HT-29 (cell line): ENCODE data around the gene INHBE. TPM values are rescaled to one million over a fixed set of nuclear protein-coding genes. Genes with fewer than 3 reads are reported as not detected.
"Not testable (repeated sequence)": the region's sequence is repeated elsewhere in the genome, so short reads cannot be mapped to it uniquely, and the experiment has no call there.

ENCODE experiments used
- DNase-seq: peaks from one replicate; pipeline ENCODE4 v3.0.0-alpha.2; 2015; ENCODE audit warnings: low spot score
- total RNA-seq: library from RNA; depleted of rRNA; stranded (reverse); fragments of >200 nt; shearing (Covaris generic); gene quantifications from 2 replicates; pipeline ENCODE4 v1.2.3, GENCODE V29; 2014; rRNA removed

The INHBE gene
- 0.34 and 0.41 TPM in 2 replicates for total RNA-seq

GRCh38 chr12:57454566-57455373, at the start of gene INHBE:
Gene INHBE, plus strand, starts transcription at chr12:57455307. Its CDS starts 230 bp downstream, at chr12:57455537.
- peak; percentile 22 for DNase-seq

GRCh38 chr12:57410534-57410933, 44.6 kb upstream of the INHBE start:
- DNase-seq, result no peak

GRCh38 chr12:57414160-57414559, 40.9 kb upstream of the INHBE start:
- DNase-seq, result not testable (repeated sequence)

GRCh38 chr12:57415088-57415487, 40.0 kb upstream of the INHBE start:
- DNase-seq, result no peak

GRCh38 chr12:57416039-57416996, 38.8 kb upstream of the INHBE start:
- DNase-seq, result no peak

- no peak for DNase-seq
These were observed 36.9 kb upstream of the INHBE start for GRCh38 chr12:57418255-57418654.

- DNase-seq, result no peak
These were observed 35.6 kb upstream of the INHBE start for GRCh38 chr12:57419495-57419894.

GRCh38 chr12:57420482-57420881, 34.6 kb upstream of the INHBE start:
- DNase-seq, result no peak

GRCh38 chr12:57426948-57427347, 28.2 kb upstream of the INHBE start:
- DNase-seq, result not testable (repeated sequence)

GRCh38 chr12:57428965-57429364, 26.1 kb upstream of the INHBE start:
- DNase-seq, result no peak

GRCh38 chr12:57429473-57430111, 25.5 kb upstream of the INHBE start:
- no peak for DNase-seq

GRCh38 chr12:57430112-57430930, 24.8 kb upstream of the INHBE start:
- DNase-seq, result peak; percentile 60

- peak; percentile 96 for DNase-seq
These were observed 24.1 kb upstream of the INHBE start, which contains the start of gene R3HDM2 for GRCh38 chr12:57430931-57431566. Gene R3HDM2, minus strand, starts transcription at chr12:57431043. Its CDS starts 120,615 bp downstream, at chr12:57310428.

- no peak for DNase-seq
These were observed 23.4 kb upstream of the INHBE start for GRCh38 chr12:57431654-57432188.

- no peak for DNase-seq
These were observed 21.7 kb upstream of the INHBE start for GRCh38 chr12:57433370-57433769.

- no peak for DNase-seq
These were observed 20.4 kb upstream of the INHBE start, which contains the start of gene INHBC for GRCh38 chr12:57434517-57435223. Gene INHBC, plus strand, starts transcription at chr12:57434784. Its CDS starts 103 bp downstream, at chr12:57434887.

- DNase-seq, result no peak
These were observed 19.8 kb upstream of the INHBE start for GRCh38 chr12:57435293-57435692.

GRCh38 chr12:57438400-57438799, 16.7 kb upstream of the INHBE start:
- DNase-seq, result no peak

- no peak for DNase-seq
These were observed 15.3 kb upstream of the INHBE start for GRCh38 chr12:57439762-57440266.
